Naive thymus-derived CD4-positive, alpha-beta T cell (primary cell): ENCODE results near the gene FAU. TPM values are rescaled to one million over a fixed set of nuclear protein-coding genes. Genes with fewer than 3 reads are reported as not detected.

Experiments used
- ATAC-seq: fragments of 150-1000 bp; cut with Tn5 transposase; 2 replicates; pipeline ENCODE4 v1.10.0; 2021; ENCODE audit warnings: mild to moderate bottlenecking, moderate library complexity
- CTCF ChIA-PET: fragments of 350-600 bp; sonication (Branson Sonifier 250); formaldehyde crosslinking; loops from one replicate; lab custom pipeline; 2021; ENCODE audit warnings: antibody characterized with exemption; lab: Charles Lee
- POLR2A ChIA-PET: fragments of 350-600 bp; sonication (Branson Sonifier 250); formaldehyde crosslinking; loops from one replicate; lab custom pipeline; 2021; ENCODE audit warnings: antibody characterized with exemption, inconsistent platforms; lab: Charles Lee
- DNase-seq, 9 donors: peaks; one replicate each; pipeline versions ENCODE4 v3.0.0 to v3.0.0-alpha.2; 2020 to 2022; ENCODE audit warnings: mixed read lengths in 1 of 9
- H3K27ac ChIP-seq: one replicate; pipeline ENCODE4 v1.7.0; 2013; ENCODE audit warnings: mild to moderate bottlenecking, low read depth, low read length, moderate library complexity
- H3K27me3 ChIP-seq, 2 donors: one replicate each; pipeline ENCODE4 v1.7.0; 2013; ENCODE audit warnings: low read length in 2 of 2, mild to moderate bottlenecking in 2 of 2, moderate library complexity in 2 of 2; ENCODE audit not compliant: control insufficient read depth in 2 of 2, insufficient read depth in 2 of 2
- H3K36me3 ChIP-seq, 3 experiments: 1 replicate in 2 of 3; 2 replicates in 1 of 3; pipeline ENCODE4 v1.7.0; 2013; ENCODE audit warnings: low read length in 3 of 3, mild to moderate bottlenecking in 3 of 3, moderate library complexity in 1 of 3; ENCODE audit not compliant: insufficient read depth in 3 of 3, control insufficient read depth in 2 of 3
- H3K4me1 ChIP-seq, 2 donors: one replicate each; pipeline ENCODE4 v1.7.0; 2013; ENCODE audit warnings: low read length in 2 of 2, mild to moderate bottlenecking in 2 of 2, moderate library complexity in 1 of 2; ENCODE audit not compliant: control insufficient read depth in 2 of 2, insufficient read depth in 2 of 2
- H3K4me3 ChIP-seq: 2 replicates; pipeline ENCODE4 v1.7.0; 2013; ENCODE audit warnings: mild to moderate bottlenecking, low read length
- H3K9me3 ChIP-seq, 3 experiments: 1 replicate in 2 of 3; 2 replicates in 1 of 3; pipeline ENCODE4 v1.7.0; 2013; ENCODE audit warnings: low read length in 3 of 3; ENCODE audit not compliant: control insufficient read depth in 2 of 3
- H3K27ac Mint-ChIP-seq, 9 donors: one replicate each; pipeline ENCODE4 v1.8.0; 2020 to 2022; ENCODE audit warnings: mixed read lengths in 9 of 9, mild to moderate bottlenecking in 8 of 9, moderate library complexity in 5 of 9, inconsistent platforms in 2 of 9
- H3K27me3 Mint-ChIP-seq, 5 donors: one replicate each; pipeline ENCODE4 v1.8.0; 2021 to 2022; ENCODE audit warnings: mixed read lengths in 5 of 5, mild to moderate bottlenecking in 1 of 5
- H3K36me3 Mint-ChIP-seq, 5 donors: one replicate each; pipeline ENCODE4 v1.8.0; 2020 to 2022; ENCODE audit warnings: mixed read lengths in 5 of 5, mild to moderate bottlenecking in 3 of 5, inconsistent platforms in 1 of 5
- H3K4me1 Mint-ChIP-seq, 7 donors: one replicate each; pipeline ENCODE4 v1.8.0; 2020 to 2022; ENCODE audit warnings: mixed read lengths in 7 of 7, mild to moderate bottlenecking in 3 of 7, inconsistent platforms in 1 of 7
- H3K4me3 Mint-ChIP-seq, 10 donors: one replicate each; pipeline ENCODE4 v1.8.0; 2020 to 2022; ENCODE audit warnings: mild to moderate bottlenecking in 10 of 10, mixed read lengths in 10 of 10, moderate library complexity in 6 of 10, inconsistent platforms in 2 of 10
- H3K9me3 Mint-ChIP-seq, 11 donors: one replicate each; pipeline ENCODE4 v1.8.0; 2020 to 2022; ENCODE audit warnings: mixed read lengths in 11 of 11, mild to moderate bottlenecking in 4 of 11, inconsistent platforms in 1 of 11, moderate library complexity in 1 of 11
- intact Hi-C, 2 donors: fragments of 100-400 bp; cut with micrococcal nuclease; formaldehyde crosslinking; loops; one replicate each; pipeline ENCODE4 v1.15.1; 2023
- polyA plus RNA-seq, 2 donors: library from polyadenylated mRNA; unstranded; fragments of 300-500 nt; fragmentation: Illumina TruSeq; gene quantifications; one replicate each; pipeline ENCODE4 v1.2.3, GENCODE V29; 2021
- total RNA-seq, 6 experiments: library from RNA in 5 of 6; stranded (reverse) in 5 of 6; gene quantifications; 1 replicate in 5 of 6; 2 replicates in 1 of 6; pipeline ENCODE4 v1.2.3 and lab custom pipeline; 2021 to 2026

FAU gene
- total and polyA plus RNA-seq, 7 experiments from 2014 or later, result 1,053 to 1,849 (median 1,372) TPM

DNA sequence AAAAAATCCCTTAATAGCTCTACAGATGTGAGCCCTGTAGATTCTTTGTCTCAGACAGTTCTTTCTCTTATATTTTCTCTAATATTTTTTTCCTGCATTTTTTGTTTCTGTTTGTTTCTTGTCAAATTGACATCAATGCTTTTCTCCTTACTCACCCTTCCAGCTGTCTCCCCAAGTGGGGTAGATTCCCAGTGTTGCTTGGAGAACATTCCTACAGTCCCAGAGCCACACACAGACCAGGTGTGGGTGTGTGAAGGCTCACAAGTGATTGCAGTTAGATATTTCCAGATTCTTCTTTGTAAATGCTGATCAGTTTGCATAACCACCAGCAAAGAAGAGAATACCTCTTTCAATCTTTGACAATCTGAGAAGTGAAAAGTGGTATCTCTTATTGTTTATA, 18.5 kb downstream of the FAU start:
- H3K27ac Mint-ChIP-seq, result peak overlapping the region in 2 of 9 donors; percentile 38 to 54
- H3K4me3 ChIP-seq, result no peak overlapping the region
- no peak overlapping the region for H3K4me3 Mint-ChIP-seq
- H3K27ac ChIP-seq, result no peak overlapping the region
- H3K4me1 ChIP-seq, result no peaks in the 10 kb centered on the region
- no peaks in the 10 kb centered on the region for H3K27me3 ChIP-seq
- intact Hi-C loops, result no loop called here
- H3K9me3 ChIP-seq, result no peaks in the 10 kb centered on the region
- no peak for DNase-seq
- ChIA-PET POLR2A (interaction anchor here (0.6 to 1.6 kb wide), 7 partner anchors 11 to 354 kb away, joined by 3 to 7 read pairs (median 3); no protein-coding TSS in a partner anchor), CTCF (interaction anchor here (0.8 to 1.3 kb wide), 3 partner anchors 14 to 91 kb away, joined by 3 to 5 read pairs (median 3); partner anchors contain the start of gene ZNHIT2)
- no peaks in the 10 kb centered on the region for H3K9me3 Mint-ChIP-seq
- H3K36me3 ChIP-seq, result peaks cover 0 to 43% (median 6%) of the 10 kb centered on the region in 3 experiments
- H3K27me3 Mint-ChIP-seq, result no peaks in the 10 kb centered on the region
- no peak for ATAC-seq
- H3K36me3 Mint-ChIP-seq, result peaks cover 0 to 18% (median 9%) of the 10 kb centered on the region in 5 donors
- peaks cover 12 to 32% (median 19%) of the 10 kb centered on the region in 7 donors for H3K4me1 Mint-ChIP-seq

DNA sequence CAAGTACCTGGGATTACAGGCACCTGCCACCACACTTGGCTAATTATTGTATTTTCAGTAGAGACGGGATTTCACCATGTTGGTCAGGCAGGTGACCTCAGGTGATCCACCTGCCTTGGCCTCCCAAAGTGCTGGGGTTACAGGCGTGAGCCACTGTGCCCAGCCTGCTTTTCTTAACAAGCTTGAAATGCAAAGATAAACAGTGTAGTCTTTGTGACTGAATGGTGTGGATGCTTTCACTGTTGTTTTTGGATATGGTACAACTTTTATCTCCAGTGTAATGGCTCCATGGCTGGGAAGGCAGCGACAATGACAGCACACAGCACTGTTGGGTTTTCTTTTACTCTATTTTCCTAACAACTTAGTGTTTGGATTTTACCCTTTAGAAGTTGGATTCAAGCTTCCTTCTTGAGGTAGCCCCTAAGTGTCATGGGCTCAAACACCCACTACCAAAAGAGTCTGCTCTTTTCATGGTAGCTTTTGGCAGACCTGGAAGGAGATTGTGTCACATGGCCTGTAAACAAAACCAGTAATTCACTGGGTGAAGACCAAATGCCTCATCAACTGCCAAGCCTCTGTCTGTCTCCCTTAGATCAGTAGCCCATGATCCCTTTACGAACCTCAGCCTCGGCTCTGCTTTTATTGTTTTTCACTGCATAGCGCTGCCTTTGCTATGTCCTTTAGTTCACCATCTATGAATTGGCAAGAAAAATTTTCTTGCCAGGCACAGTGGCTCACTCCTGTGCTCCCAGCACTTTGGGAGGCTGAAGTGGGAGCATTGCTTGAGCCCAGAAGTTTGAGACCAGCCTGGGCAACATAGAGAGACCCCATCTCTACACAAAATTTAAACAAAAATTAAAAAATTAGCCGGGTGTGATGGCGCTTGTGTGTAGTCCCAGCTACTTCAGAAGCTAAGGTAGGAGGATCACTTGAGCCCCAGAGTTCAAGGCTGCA, 19.5 kb downstream of the FAU start:
- no peak overlapping the region for H3K4me3 ChIP-seq
- H3K27me3 ChIP-seq, result no peaks in the 10 kb centered on the region
- ATAC-seq (no peak), DNase-seq (no peak)
- H3K27me3 Mint-ChIP-seq, result no peaks in the 10 kb centered on the region
- peaks cover 0 to 4% of the 10 kb centered on the region in 2 donors for H3K4me1 ChIP-seq
- H3K27ac Mint-ChIP-seq, result peak overlapping the region in 2 of 9 donors; percentile 22 to 52
- H3K36me3 ChIP-seq, result peaks cover 0 to 40% (median 7%) of the 10 kb centered on the region in 3 experiments
- H3K27ac ChIP-seq, result no peak overlapping the region
- H3K4me3 Mint-ChIP-seq, result no peak overlapping the region
- intact Hi-C loops, result no loop called here
- peaks cover 15 to 37% (median 23%) of the 10 kb centered on the region in 7 donors for H3K4me1 Mint-ChIP-seq
- H3K9me3 ChIP-seq, result no peaks in the 10 kb centered on the region
- ChIA-PET POLR2A (interaction anchor here (0.5 to 1.6 kb wide), 3 partner anchors 12 to 327 kb away, joined by 3 to 7 read pairs (median 3); no protein-coding TSS in a partner anchor), CTCF (interaction anchor here (0.7 kb wide), 1 partner anchor 15 kb away, joined by 3 read pairs; the partner anchor contains the start of gene ZNHIT2)
- H3K36me3 Mint-ChIP-seq, result peaks cover 0 to 22% (median 9%) of the 10 kb centered on the region in 5 donors
- H3K9me3 Mint-ChIP-seq, result no peaks in the 10 kb centered on the region

DNA sequence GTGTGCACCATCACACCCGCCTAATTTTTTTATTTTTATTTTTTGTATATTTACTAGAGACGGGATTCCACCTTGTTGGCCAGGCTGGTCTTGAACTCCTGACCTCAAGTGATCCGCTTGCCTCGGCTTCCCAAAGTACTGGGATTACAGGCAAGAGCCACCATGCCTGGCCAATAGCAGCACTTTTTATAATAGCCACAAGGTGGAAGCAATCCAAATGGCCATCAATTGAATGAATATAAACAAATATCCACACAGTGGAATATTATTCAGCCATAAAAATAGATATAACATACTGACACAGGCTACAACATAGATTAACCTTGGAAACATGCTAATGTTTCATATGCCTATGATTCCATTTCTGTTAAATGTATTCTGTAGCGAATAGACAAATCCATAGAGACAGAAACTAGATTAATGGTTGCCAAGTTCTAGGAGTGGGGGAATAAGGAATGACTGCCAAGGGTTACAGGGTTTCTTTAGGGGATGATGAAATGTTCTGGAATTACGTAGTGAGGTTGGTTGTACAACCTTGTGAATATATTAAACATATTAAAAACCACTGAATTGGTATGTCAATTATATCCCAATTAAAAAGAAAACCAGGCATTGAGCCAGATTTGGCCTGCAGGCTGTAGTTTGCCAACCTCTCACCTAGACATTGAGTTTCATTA, 21.1 kb downstream of the FAU start:
- POLR2A ChIA-PET, result interaction anchor here (1.1 to 7.3 kb wide), 4 partner anchors 10 to 21 kb away, joined by 3 to 75 read pairs (median 40); partner anchors contain the start of genes FAU, MRPL49, TM7SF2 and ZNHIT2
- H3K27me3 Mint-ChIP-seq, result no peaks in the 10 kb centered on the region
- H3K27ac Mint-ChIP-seq, result no peak overlapping the region

DNA sequence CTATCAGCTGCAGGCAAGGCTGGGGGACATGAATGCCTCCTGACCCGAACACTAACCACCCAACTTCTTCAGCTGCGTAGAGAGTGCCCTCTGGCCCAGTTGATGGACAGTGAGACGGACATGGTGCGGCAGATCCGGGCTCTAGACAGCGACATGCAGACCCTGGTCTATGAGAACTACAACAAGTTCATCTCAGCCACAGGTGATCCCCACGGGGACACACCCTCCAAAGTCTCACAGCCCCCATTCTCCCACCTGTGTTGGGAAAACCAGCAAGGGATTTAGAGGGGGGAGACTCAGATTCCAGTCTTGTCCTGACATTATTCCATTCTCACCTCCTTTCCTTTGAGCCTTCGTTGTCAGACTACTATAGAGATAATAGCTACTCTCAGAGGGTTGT, 25.0 kb downstream of the FAU start:
- Histone ChIP-seq H3K27me3 (no peaks in the 10 kb centered on the region), H3K27ac (peak overlapping the region; percentile 88), H3K4me1 (peaks cover 9 to 15% of the 10 kb centered on the region in 2 donors), H3K4me3 (peak overlapping the region; percentile 92), H3K36me3 (peaks cover 0 to 10% (median 5%) of the 10 kb centered on the region in 3 experiments), H3K9me3 (no peaks in the 10 kb centered on the region)
- DNase-seq, result no peak
- Mint-ChIP-seq H3K9me3 (no peaks in the 10 kb centered on the region), H3K27me3 (no peaks in the 10 kb centered on the region), H3K27ac (peak overlapping the region; percentile 89 to 98 (median 97)), H3K4me1 (peaks cover 8 to 28% (median 21%) of the 10 kb centered on the region in 7 donors), H3K4me3 (peak overlapping the region; percentile 42 to 97 (median 94)), H3K36me3 (peaks cover 0 to 8% (median 0%) of the 10 kb centered on the region in 5 donors)
- POLR2A ChIA-PET, result interaction anchor here (0.6 to 7.3 kb wide), 13 partner anchors 12 to 571 kb away, joined by 3 to 75 read pairs (median 4); partner anchors contain the start of genes FAU, MRPL49, SYVN1 and TM7SF2
- CTCF ChIA-PET, result no interaction called here
- intact Hi-C loops, result loop anchor here (1.0 to 5.0 kb wide), 13 partner anchors 13 to 240 kb away; partner anchors contain the start of genes ATG2A (in 2 of the 2), CDCA5 (in 2 of the 2), SNX15 (in 2 of the 2) and ZFPL1 (in 2 of the 2)
- no peak for ATAC-seq

More for the DNA sequence above, 21.1 kb downstream of the FAU start:
- no peaks in the 10 kb centered on the region for H3K27me3 ChIP-seq
- H3K4me3 ChIP-seq, result no peak overlapping the region
- no peak for DNase-seq
- H3K4me1 ChIP-seq, result peaks cover 6 to 12% of the 10 kb centered on the region in 2 donors
- CTCF ChIA-PET, result interaction anchor here (0.5 to 3.4 kb wide), 4 partner anchors 9 to 229 kb away, joined by 3 to 20 read pairs (median 4); no protein-coding TSS in a partner anchor
- Mint-ChIP-seq H3K9me3 (no peaks in the 10 kb centered on the region), H3K36me3 (peaks cover 0 to 14% (median 0%) of the 10 kb centered on the region in 5 donors), H3K4me3 (no peak overlapping the region), H3K4me1 (peaks cover 13 to 39% (median 27%) of the 10 kb centered on the region in 7 donors)
- intact Hi-C loops, result no loop called here
- ATAC-seq, result no peak
- H3K36me3 ChIP-seq, result peaks cover 0 to 29% (median 5%) of the 10 kb centered on the region in 3 experiments
- no peak overlapping the region for H3K27ac ChIP-seq
- no peaks in the 10 kb centered on the region for H3K9me3 ChIP-seq

DNA sequence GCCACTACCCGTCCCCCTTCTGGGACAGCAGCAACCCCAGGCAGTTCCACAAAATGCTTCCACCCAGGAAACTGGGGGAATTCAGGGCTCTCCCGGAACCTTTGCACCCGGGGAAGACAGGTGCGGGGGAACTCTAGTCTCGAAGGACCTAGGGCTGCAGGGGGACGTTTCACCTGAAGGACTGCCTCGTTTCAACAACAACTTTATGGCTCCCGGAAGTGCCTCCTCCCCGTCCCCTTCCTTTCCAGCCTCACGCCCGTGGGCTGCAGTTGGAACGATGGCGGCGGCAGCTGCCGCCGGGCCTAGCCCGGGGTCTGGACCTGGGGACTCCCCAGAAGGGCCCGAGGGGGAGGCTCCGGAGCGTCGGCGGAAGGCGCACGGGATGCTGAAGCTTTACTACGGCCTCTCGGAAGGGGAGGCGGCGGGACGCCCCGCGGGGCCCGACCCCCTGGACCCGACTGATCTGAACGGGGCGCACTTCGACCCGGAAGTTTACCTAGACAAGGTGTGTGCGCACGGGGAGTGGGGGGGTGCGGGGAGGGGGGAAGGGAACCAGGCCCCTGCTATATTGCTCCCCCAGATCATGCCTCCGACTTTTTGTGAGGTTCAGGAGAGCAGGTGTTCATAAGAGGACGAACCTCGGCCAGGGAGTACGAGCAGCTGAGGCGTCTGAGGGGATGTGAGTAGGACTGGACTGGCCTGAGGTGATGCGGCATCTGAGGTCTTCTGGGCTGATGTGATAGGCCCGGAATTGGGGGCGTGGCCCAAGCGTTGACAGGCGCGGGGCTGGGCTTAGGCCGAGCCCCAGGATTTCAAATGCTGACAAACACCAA, 25.7 kb downstream of the FAU start, which contains the start of gene VPS51:
VPS51 (plus strand) TSS at position 241 of the 833 bp plus-strand sequence; CDS start at position 278, 37 bp downstream.
- Histone ChIP-seq H3K27me3 (no peaks in the 10 kb centered on the region), H3K4me3 (peak within 1 kb of the TSS; percentile 92), H3K27ac (peak within 1 kb of the TSS; percentile 88), H3K9me3 (no peaks in the 10 kb centered on the region), H3K4me1 (peaks cover 9 to 15% of the 10 kb centered on the region in 2 donors), H3K36me3 (peaks cover 0 to 9% (median 5%) of the 10 kb centered on the region in 3 experiments)
- Mint-ChIP-seq H3K36me3 (peaks cover 0 to 8% (median 0%) of the 10 kb centered on the region in 5 donors), H3K4me3 (peak within 1 kb of the TSS; percentile 83 to 97 (median 94)), H3K27ac (peak within 1 kb of the TSS; percentile 89 to 98 (median 97)), H3K9me3 (no peaks in the 10 kb centered on the region), H3K4me1 (peaks cover 8 to 28% (median 19%) of the 10 kb centered on the region in 7 donors), H3K27me3 (no peaks in the 10 kb centered on the region)
- intact Hi-C loops, result loop anchor here (1.0 to 5.0 kb wide), 13 partner anchors 12 to 239 kb away; partner anchors contain the start of genes ATG2A (in 2 of the 2), CDCA5 (in 2 of the 2), SNX15 (in 2 of the 2) and ZFPL1 (in 2 of the 2)
- CTCF ChIA-PET, result no interaction called here
- ATAC-seq, result peak; percentile 93
- POLR2A ChIA-PET, result interaction anchor here (0.6 to 7.3 kb wide), 15 partner anchors 11 to 572 kb away, joined by 3 to 75 read pairs (median 4); partner anchors contain the start of genes ARL2, FAU, MRPL49 and SAC3D1
- peak; percentile 71 to 92 (median 87) for DNase-seq
